K562 (cell line): ENCODE results near the gene ADNP. TPM values are rescaled to one million over a fixed set of nuclear protein-coding genes. Genes with fewer than 3 reads are reported as not detected.

Experiments
- BRCA1 ChIP-seq, 2 experiments: fragments of 450-650 bp in 1 of 2; sonication (generic) in 1 of 2; formaldehyde crosslinking in 1 of 2; IDR thresholded peaks; 2 replicates each; pipeline versions ENCODE4 v1.5.0 to v1.6.1; 2017 to 2020; ENCODE audit warnings: mild to moderate bottlenecking in 1 of 2, missing genetic modification reagents in 1 of 2
- CREB3 ChIP-seq: fragments of 450-650 bp; conservative IDR thresholded peaks from 2 replicates; pipeline ENCODE4 v1.6.1; 2016; ENCODE audit warnings: missing genetic modification characterization, low read depth, mild to moderate bottlenecking, missing compliant biosample characterization, moderate library complexity
- CTCF ChIP-seq, 3 experiments: IDR thresholded peaks in 2 of 3; conservative IDR thresholded peaks in 1 of 3; 2 replicates each; pipeline ENCODE4 v1.5.1; 2011 to 2012; ENCODE audit warnings: low read length in 3 of 3, mild to moderate bottlenecking in 3 of 3, control low read depth in 2 of 3, improper control_type of control experiment in 1 of 3, inconsistent platforms in 1 of 3, low read depth in 1 of 3, mixed read lengths in 1 of 3, moderate library complexity in 1 of 3; ENCODE audit not compliant: insufficient read depth in 2 of 3
- E2F6 ChIP-seq, 2 experiments: IDR thresholded peaks; 2 replicates each; pipeline ENCODE4 v1.6.1; 2011; ENCODE audit warnings: borderline replicate concordance in 1 of 2, control low read depth in 1 of 2, low read depth in 1 of 2, low read length in 1 of 2, mild to moderate bottlenecking in 1 of 2, mixed read lengths in 1 of 2, moderate library complexity in 1 of 2; ENCODE audit not compliant: insufficient read depth in 1 of 2, insufficient read length in 1 of 2, poor library complexity in 1 of 2, severe bottlenecking in 1 of 2; ENCODE audit errors: extremely low read depth in 1 of 2
- FIP1L1 ChIP-seq: fragments of 200-400 bp; formaldehyde crosslinking; IDR thresholded peaks from 2 replicates; pipeline ENCODE4 v1.6.1; 2018; ENCODE audit warnings: mild to moderate bottlenecking, low read depth, low read length; ENCODE audit not compliant: poor library complexity, severe bottlenecking
- HOXB6 ChIP-seq: fragments of 250-450 bp; sonication (Bioruptor Pico); IDR thresholded peaks from 2 replicates; pipeline ENCODE4 v1.5.1; 2022; ENCODE audit warnings: mild to moderate bottlenecking, borderline replicate concordance
- RERE ChIP-seq: sonication (generic); formaldehyde crosslinking; IDR thresholded peaks from 2 replicates; pipeline ENCODE4 v1.8.0; 2023; ENCODE audit warnings: missing genetic modification reagents, mild to moderate bottlenecking, borderline replicate concordance
- SAP30 ChIP-seq: fragments of 200-600 bp; sonication (generic); IDR thresholded peaks from 2 replicates; pipeline ENCODE4 v1.6.1; 2012; ENCODE audit warnings: borderline replicate concordance, low read depth, mild to moderate bottlenecking, moderate library complexity, low read length, control low read depth, inconsistent platforms; ENCODE audit not compliant: insufficient read depth, poor library complexity, severe bottlenecking
- SNAPC5 ChIP-seq: fragments of 250-450 bp; sonication (Bioruptor Pico); IDR thresholded peaks from 2 replicates; pipeline ENCODE4 v1.8.0; 2021; ENCODE audit warnings: moderate library complexity, mild to moderate bottlenecking, inconsistent platforms
- TEAD2 ChIP-seq: fragments of 450-650 bp; IDR thresholded peaks from 2 replicates; pipeline ENCODE4 v1.6.1; 2016; ENCODE audit warnings: missing genetic modification characterization, control low read depth, missing compliant biosample characterization
- TFAP4 ChIP-seq: sonication (generic); formaldehyde crosslinking; IDR thresholded peaks from 2 replicates; pipeline ENCODE4 v1.8.0; 2022; ENCODE audit warnings: missing genetic modification reagents, mild to moderate bottlenecking, moderate library complexity, borderline replicate concordance
- YBX1 ChIP-seq: fragments of 450-650 bp; IDR thresholded peaks from 2 replicates; pipeline ENCODE4 v1.7.1; 2016; ENCODE audit warnings: mild to moderate bottlenecking
- ZBTB17 ChIP-seq: fragments of 450-650 bp; formaldehyde crosslinking; IDR thresholded peaks from 2 replicates; pipeline ENCODE4 v1.4.0; 2020; ENCODE audit warnings: mild to moderate bottlenecking
- ZNF436 ChIP-seq: fragments of 250-450, 450-650 bp; sonication (Bioruptor Pico); formaldehyde crosslinking; IDR thresholded peaks from 2 replicates; pipeline ENCODE4 v1.7.0; 2020; ENCODE audit warnings: mild to moderate bottlenecking
- ZNF785 ChIP-seq: fragments of 250-450 bp; sonication (Bioruptor Pico); IDR thresholded peaks from 2 replicates; pipeline ENCODE4 v1.4.0; 2020; ENCODE audit warnings: mild to moderate bottlenecking
- polyA plus RNA-seq, 8 experiments: library from polyadenylated mRNA; depleted of rRNA in 4 of 8; stranded (reverse) in 5 of 8; unstranded in 3 of 8; fragments of >200 nt; fragmentation: Nextera tagmentation in 2 of 8; fragmentation: Illumina TruSeq in 1 of 8; extraction: Ambion mirVana in 2 of 8; extraction: Trizol in 1 of 8; gene quantifications; 2 replicates each; pipeline versions ENCODE4 v1.2.1 to v1.2.3, GENCODE V29; 2011 to 2014; ENCODE audit warnings: inconsistent platforms in 1 of 8, missing spikeins in 1 of 8
- total RNA-seq, 7 experiments: library from RNA; depleted of rRNA in 6 of 7; stranded (reverse); fragments of >200 nt in 6 of 7; fragmentation: Illumina TruSeq in 2 of 7; extraction: Trizol in 2 of 7; gene quantifications; 2 replicates each; pipeline versions ENCODE4 v1.2.1 to v1.2.3, GENCODE V29; 2011 to 2021; ENCODE audit warnings: low replicate concordance in 1 of 7

ADNP gene
- total and polyA plus RNA-seq, 9 of the 15 experiments (the other 6 are each of a cell fraction or from before 2014, with no cell fraction given) = 17.8 to 59.9 (median 25.3) TPM

GRCh38 chr20:50980071-50980681 is 48.9 kb upstream of the ADNP start (continued):
- TF ChIP-seq HOXB6 (CRISPR knock-in tag) (no peak), BRCA1 (IDR thresholded peaks at IDR 0.05) (no peak), BRCA1 (CRISPR knock-in tag; IDR thresholded peaks at IDR 0.05) (no peak), ZBTB17 (CRISPR knock-in tag) (no peak), ZNF436 (CRISPR knock-in tag) (no peak), RERE (CRISPR knock-in tag) (no peak), CREB3 (tag) (no peak), SNAPC5 (CRISPR knock-in tag) (no peak), TEAD2 (tag) (no peak), E2F6 (IDR thresholded peaks at IDR 0.05; ENCODE audit: borderline replicate concordance in 1 of 2, extremely low read depth in 1 of 2, insufficient read depth in 1 of 2, insufficient read length in 1 of 2, low read depth in 1 of 2, low read length in 1 of 2, poor library complexity in 1 of 2, severe bottlenecking in 1 of 2) (no peak), FIP1L1 (no peak), TFAP4 (peak; percentile 49), ZNF785 (CRISPR knock-in tag) (no peak), SAP30 (no peak), CTCF (IDR thresholded peaks at IDR 0.05 in 2 of 3, conservative IDR thresholded peaks at IDR 0.05 in 1 of 3; ENCODE audit: insufficient read depth in 2 of 3, low read depth in 1 of 3, low read length in 3 of 3) (no peak), YBX1 (no peak)
